Gastroesophageal sphincter (tissue), 4 donors: ENCODE measurements around the gene CFAP157. TPM values are rescaled to one million over a fixed set of nuclear protein-coding genes. Genes with fewer than 3 reads are reported as not detected.
A peak's percentile ranks its signal among the peaks of the same experiment; 100 is the strongest.

ENCODE experiments used
- ATAC-seq: fragments of 150-250 bp; one replicate; pipeline ENCODE4 v1.9.1; 2016; ENCODE audit warnings: mild to moderate bottlenecking, moderate library complexity
- H3K27ac ChIP-seq, 4 donors: fragments of 200-600 bp; sonication (generic) in 3 of 4; 1 replicate in 3 of 4; 2 replicates in 1 of 4; pipeline ENCODE4 v1.5.1; 2016 to 2019
- H3K27me3 ChIP-seq: fragments of 200-600 bp; sonication (generic); one replicate; pipeline ENCODE4 v1.5.1; 2019
- H3K36me3 ChIP-seq, 2 donors: fragments of 200-600 bp; sonication (generic); one replicate each; pipeline ENCODE4 v1.5.1; 2019; ENCODE audit warnings: control low read depth in 1 of 2
- H3K4me1 ChIP-seq, 3 donors: fragments of 200-600 bp; sonication (generic); 1 replicate in 2 of 3; 2 replicates in 1 of 3; pipeline ENCODE4 v1.5.1; 2016 to 2019; ENCODE audit warnings: control low read depth in 2 of 3
- H3K4me3 ChIP-seq, 2 donors: fragments of 200-600 bp; sonication (generic); one replicate each; pipeline ENCODE4 v1.5.1; 2019; ENCODE audit warnings: mild to moderate bottlenecking in 1 of 2, moderate library complexity in 1 of 2
- H3K9me3 ChIP-seq, 3 donors: fragments of 200-600 bp; sonication (generic); one replicate each; pipeline ENCODE4 v1.5.1; 2017 to 2019; ENCODE audit warnings: control low read depth in 2 of 3
- CTCF ChIP-seq, 4 experiments: fragments of 200-600 bp in 2 of 4; fragments of 450-650 bp in 2 of 4; sonication (generic) in 1 of 4; IDR thresholded peaks; one replicate each; pipeline ENCODE4 v1.5.1; 2017 to 2019; ENCODE audit warnings: antibody characterized with exemption in 4 of 4, mild to moderate bottlenecking in 2 of 4, moderate library complexity in 2 of 4
- EP300 ChIP-seq: sonication (generic); formaldehyde crosslinking; IDR thresholded peaks from one replicate; pipeline ENCODE4 v1.6.1; 2017; ENCODE audit warnings: antibody characterized with exemption, mild to moderate bottlenecking
- POLR2A ChIP-seq, 2 donors: fragments of 450-650 bp; IDR thresholded peaks; one replicate each; pipeline ENCODE4 v1.6.1; 2017; ENCODE audit warnings: antibody characterized with exemption in 2 of 2, mild to moderate bottlenecking in 2 of 2, moderate library complexity in 1 of 2
- POLR2AphosphoS5 ChIP-seq: sonication (generic); formaldehyde crosslinking; IDR thresholded peaks from one replicate; pipeline ENCODE4 v1.6.1; 2017; ENCODE audit warnings: antibody characterized with exemption
- WGBS, 2 donors: methylation state at CpG; one replicate each; pipeline ENCODE4 v1.1.5; 2018; ENCODE audit warnings: low coverage in 1 of 2; 5-methylcytosine and 5-hydroxymethylcytosine counted together
- total RNA-seq, 4 donors: library from RNA; depleted of rRNA; stranded (reverse); fragments of >200 nt; gene quantifications; one replicate each; pipeline ENCODE4 v1.1.0, GENCODE V29; 2016

The CFAP157 gene
- total RNA-seq, 4 donors from 2014 or later: 0.31 TPM; not detected in 3

DNA sequence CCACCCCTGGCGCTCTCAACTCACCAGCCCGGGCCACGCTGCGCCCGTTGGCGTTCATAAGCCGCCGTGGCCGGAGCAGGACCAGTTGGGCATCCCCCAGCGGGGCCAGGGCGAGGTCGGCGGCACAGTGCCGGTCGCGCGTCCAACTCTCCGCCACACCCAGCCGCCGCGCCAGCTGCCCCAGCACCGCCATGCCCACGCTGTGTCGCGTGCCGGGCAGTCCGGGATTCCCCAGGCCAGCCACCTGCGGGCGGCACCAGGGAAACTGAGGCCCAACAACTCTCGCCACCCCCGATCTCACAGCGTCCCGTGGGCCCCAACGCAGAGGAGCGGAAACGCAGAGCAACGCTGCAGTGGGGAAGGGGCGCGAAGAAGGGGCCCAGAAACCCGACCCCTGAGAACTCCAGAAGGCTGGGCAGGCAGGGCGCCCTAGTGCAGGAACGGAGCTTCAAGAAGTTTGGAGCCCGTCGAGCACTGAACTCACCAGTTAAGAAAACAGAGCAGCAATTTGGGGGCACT lies 8.2 kb downstream of the CFAP157 start:
- Histone ChIP-seq H3K36me3 (peaks cover 0 to 13% of the 10 kb centered on the region in 2 donors), H3K27me3 (no peaks in the 10 kb centered on the region), H3K27ac (peak overlapping the region in 3 of 4 donors; percentile 85 to 88 (median 85)), H3K9me3 (no peaks in the 10 kb centered on the region), H3K4me3 (peak overlapping the region; percentile 46 to 78), H3K4me1 (peaks cover 0 to 22% (median 11%) of the 10 kb centered on the region in 3 donors)
- 0% methylated on average over 8 of the region's 44 CpGs; no CpG with 5 or more reads in 1 of the 2 donors for WGBS, 2 donors
- no peak for TF ChIP-seq CTCF (IDR thresholded peaks at IDR 0.05)
- TF ChIP-seq POLR2AphosphoS5: no peak
- TF ChIP-seq EP300: no peak
- TF ChIP-seq POLR2A (IDR thresholded peaks at IDR 0.05): no peak
- no peak for ATAC-seq

- WGBS, 2 donors: 5% methylated on average over 14 of the region's 65 CpGs; no CpG with 5 or more reads in 1 of the 2 donors
- no peaks in the 10 kb centered on the region for H3K27me3 ChIP-seq
- ATAC-seq: peak; percentile 98
- H3K36me3 ChIP-seq: peaks cover 0 to 13% of the 10 kb centered on the region in 2 donors
- peak; percentile 72 for TF ChIP-seq POLR2AphosphoS5
- TF ChIP-seq CTCF (IDR thresholded peaks at IDR 0.05): no peak
- peak in 1 of 2 donors; percentile 27 for TF ChIP-seq POLR2A (IDR thresholded peaks at IDR 0.05)
- no peak for TF ChIP-seq EP300
- H3K27ac ChIP-seq: peak within 1 kb of the TSS; percentile 5 to 88 (median 85)
- peak within 1 kb of the TSS; percentile 46 to 78 for H3K4me3 ChIP-seq
- peaks cover 0 to 22% (median 11%) of the 10 kb centered on the region in 3 donors for H3K4me1 ChIP-seq
- H3K9me3 ChIP-seq: no peaks in the 10 kb centered on the region
Measured at GRCh38 chr9:127715470-127716337, 8.9 kb downstream of the CFAP157 start, which contains the start of the genes PTRH1 and TTC16. PTRH1 (minus strand) TSS chr9:127715663; CDS start chr9:127715639, 24 bp downstream. TTC16 (plus strand) TSS chr9:127716079; CDS start chr9:127716146, 67 bp downstream.

- TF ChIP-seq EP300 (no peak), POLR2AphosphoS5 (no peak), CTCF (IDR thresholded peaks at IDR 0.05) (no peak), POLR2A (IDR thresholded peaks at IDR 0.05) (no peak)
- H3K27me3 ChIP-seq: no peaks in the 10 kb centered on the region
- 100% methylated on average over 2 of the region's 9 CpGs; no CpG with 5 or more reads in 1 of the 2 donors for WGBS, 2 donors
- H3K9me3 ChIP-seq: no peaks in the 10 kb centered on the region
- peaks cover 0 to 22% (median 11%) of the 10 kb centered on the region in 3 donors for H3K4me1 ChIP-seq
- ATAC-seq: no peak
- H3K4me3 ChIP-seq: peak overlapping the region in 1 of 2 donors; percentile 78
- H3K36me3 ChIP-seq: peaks cover 0 to 13% of the 10 kb centered on the region in 2 donors
- peak overlapping the region in 3 of 4 donors; percentile 85 to 88 (median 85) for H3K27ac ChIP-seq
Measured at GRCh38 chr9:127716412-127716811, 9.6 kb downstream of the CFAP157 start.

GRCh38 chr9:127717766-127718165 lies 11.0 kb downstream of the CFAP157 start:
- no peak overlapping the region for H3K27ac ChIP-seq
- ATAC-seq: no peak
- no peak overlapping the region for H3K4me3 ChIP-seq
- H3K9me3 ChIP-seq: no peaks in the 10 kb centered on the region
- H3K27me3 ChIP-seq: peaks cover 10% of the 10 kb centered on the region
- peaks cover 0 to 22% (median 11%) of the 10 kb centered on the region in 3 donors for H3K4me1 ChIP-seq
- peaks cover 0 to under 1% of the 10 kb centered on the region in 2 donors for H3K36me3 ChIP-seq
- WGBS, 2 donors: 78% methylated on average over 3 to 4 of the region's 5 CpGs
- TF ChIP-seq POLR2A (IDR thresholded peaks at IDR 0.05) (no peak), POLR2AphosphoS5 (no peak), EP300 (no peak), CTCF (IDR thresholded peaks at IDR 0.05) (no peak)
